ENCODE results near the gene MVB12A.

MVB12A gene

GRCh38 chr19:17419621-17420474, at the start of gene MVB12A:
TSS of gene MVB12A (plus strand) at chr19:17420047. CDS start at chr19:17420136, 89 bp downstream.
- peak; percentile 98 for DNase-seq (ENCODE audit: low spot score)

GRCh38 chr19:17376935-17377600, 42.8 kb upstream of the MVB12A start, which contains the start of gene PLVAP:
TSS of gene PLVAP (minus strand) at chr19:17377342. CDS start at chr19:17377288, 54 bp downstream.
- DNase-seq (ENCODE audit: low spot score): no peak

- DNase-seq (ENCODE audit: low spot score): no peak
Observed at GRCh38 chr19:17378271-17378670, 41.6 kb upstream of the MVB12A start.

GRCh38 chr19:17379221-17379631, 40.6 kb upstream of the MVB12A start:
- no peak for DNase-seq (ENCODE audit: low spot score)

DNA sequence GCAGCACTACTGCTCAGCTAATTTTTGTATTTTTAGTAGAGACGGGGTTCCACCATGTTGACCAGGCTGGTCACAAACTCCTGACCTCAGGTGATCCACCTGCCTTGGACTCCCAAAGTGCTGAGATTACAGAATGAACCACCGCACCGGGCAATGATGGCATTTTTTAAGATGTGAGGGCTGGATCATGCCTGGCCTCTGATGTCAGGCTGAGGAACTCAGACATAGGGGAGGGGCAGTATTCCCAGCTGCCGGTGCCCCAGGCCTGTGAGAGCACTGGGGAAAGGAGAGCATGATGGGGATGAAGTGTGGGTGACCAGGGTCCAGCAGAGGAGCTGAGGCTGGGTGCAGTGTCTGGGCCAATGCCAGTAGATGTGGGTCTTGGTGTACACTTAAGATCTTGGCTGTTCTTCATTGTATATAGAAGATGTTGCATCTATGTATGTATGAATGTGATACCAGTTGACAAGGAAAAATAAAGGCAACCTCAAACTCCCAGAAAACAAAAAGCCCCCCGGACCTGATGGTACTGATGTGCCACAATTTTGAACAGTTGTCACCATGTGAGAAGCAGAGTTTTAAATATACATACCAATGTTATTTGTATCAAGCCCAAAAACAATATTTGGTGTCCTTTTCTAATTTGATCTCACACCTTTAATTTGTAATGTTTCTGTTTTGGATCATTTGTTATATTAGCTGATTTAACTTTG, 39.3 kb upstream of the MVB12A start:
- DNase-seq (ENCODE audit: low spot score): no peak

GRCh38 chr19:17385878-17386611, 33.8 kb upstream of the MVB12A start:
- peak; percentile 59 for DNase-seq (ENCODE audit: low spot score)

DNA sequence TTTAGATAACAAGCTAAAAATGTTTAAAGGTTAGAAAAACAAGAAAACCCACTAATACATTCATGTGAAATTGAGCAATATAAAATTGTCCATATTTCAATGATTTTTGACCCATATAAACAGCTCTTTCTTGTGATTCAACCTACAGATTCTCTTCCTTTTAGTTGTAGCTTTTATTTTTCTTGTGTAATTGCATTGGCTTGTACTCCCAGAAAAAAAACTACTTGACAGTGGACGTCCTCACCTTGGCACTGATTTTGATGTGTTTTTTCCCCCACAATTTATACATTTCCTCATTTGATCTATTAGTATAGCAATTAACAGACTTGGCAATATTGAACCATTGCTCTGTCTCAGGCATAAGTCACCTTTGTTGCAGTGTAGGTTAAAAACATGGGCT, 30.6 kb upstream of the MVB12A start:
- DNase-seq (ENCODE audit: low spot score): no peak

DNA sequence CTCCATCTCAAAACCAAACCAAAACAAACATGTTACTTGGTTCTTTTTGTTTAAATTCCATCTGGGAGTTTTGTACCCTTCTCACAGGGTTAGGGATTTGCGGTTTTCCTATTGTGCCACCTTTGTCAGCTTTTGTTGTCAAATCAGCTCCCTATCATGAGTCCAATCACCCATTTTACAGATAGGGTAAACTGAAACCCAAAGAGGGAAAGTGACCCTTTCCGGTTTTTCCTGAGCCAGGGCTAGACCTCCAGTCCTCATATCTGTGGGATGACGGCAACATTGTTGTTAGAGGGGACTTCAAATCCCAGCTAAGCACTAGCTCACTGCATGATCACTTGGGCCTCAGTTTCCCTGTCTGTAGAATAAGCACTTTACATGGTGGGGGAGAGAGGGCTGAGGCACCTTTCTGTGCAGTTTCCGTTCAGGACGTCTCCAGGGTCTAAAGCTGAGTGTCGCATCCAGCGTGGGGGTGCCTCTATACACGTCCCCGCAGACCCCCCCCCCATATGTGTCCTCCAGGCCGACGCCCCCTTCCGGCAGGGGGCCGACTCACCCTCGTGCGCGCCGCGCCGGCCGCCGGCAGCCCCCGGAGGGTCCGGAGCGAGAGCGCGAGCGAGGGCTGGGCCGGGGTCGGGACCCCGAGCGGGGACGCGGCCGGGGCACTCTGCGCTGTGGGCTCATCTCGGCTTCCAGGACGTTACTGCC, 29.7 kb upstream of the MVB12A start:
- no peak for DNase-seq (ENCODE audit: low spot score)

GRCh38 chr19:17390665-17391370, 29.0 kb upstream of the MVB12A start:
- DNase-seq (ENCODE audit: low spot score): peak; percentile 87

GRCh38 chr19:17391371-17392151, 28.3 kb upstream of the MVB12A start:
- DNase-seq (ENCODE audit: low spot score): no peak

DNA sequence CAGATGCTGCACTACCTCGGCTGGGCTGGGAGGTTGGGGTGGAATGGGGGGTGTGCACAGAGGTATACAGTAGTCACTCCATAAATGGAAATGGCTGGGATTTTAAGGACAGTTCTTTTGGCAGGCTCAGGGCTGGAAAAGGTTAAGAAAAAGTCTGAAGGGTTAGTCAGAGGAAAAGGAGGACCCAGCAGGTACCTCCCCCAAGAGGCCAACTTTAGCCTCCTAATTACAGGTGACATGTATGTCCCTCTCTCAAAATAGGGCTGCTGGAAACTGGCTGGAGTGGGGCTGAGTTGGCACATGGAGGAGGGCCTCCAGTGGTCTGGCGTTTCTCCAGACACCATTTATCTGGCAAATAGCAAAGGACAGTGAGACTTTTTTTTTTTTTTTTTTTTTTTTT, 26.8 kb upstream of the MVB12A start:
- DNase-seq (ENCODE audit: low spot score): no peak

GRCh38 chr19:17393914-17394313, 25.9 kb upstream of the MVB12A start, which contains the start of gene CCDC194:
TSS of gene CCDC194 (minus strand) at chr19:17394196. CDS start at chr19:17394158, 38 bp downstream.
- no peak for DNase-seq (ENCODE audit: low spot score)

GRCh38 chr19:17394891-17395415, 24.9 kb upstream of the MVB12A start:
- DNase-seq (ENCODE audit: low spot score): peak; percentile 80

DNA sequence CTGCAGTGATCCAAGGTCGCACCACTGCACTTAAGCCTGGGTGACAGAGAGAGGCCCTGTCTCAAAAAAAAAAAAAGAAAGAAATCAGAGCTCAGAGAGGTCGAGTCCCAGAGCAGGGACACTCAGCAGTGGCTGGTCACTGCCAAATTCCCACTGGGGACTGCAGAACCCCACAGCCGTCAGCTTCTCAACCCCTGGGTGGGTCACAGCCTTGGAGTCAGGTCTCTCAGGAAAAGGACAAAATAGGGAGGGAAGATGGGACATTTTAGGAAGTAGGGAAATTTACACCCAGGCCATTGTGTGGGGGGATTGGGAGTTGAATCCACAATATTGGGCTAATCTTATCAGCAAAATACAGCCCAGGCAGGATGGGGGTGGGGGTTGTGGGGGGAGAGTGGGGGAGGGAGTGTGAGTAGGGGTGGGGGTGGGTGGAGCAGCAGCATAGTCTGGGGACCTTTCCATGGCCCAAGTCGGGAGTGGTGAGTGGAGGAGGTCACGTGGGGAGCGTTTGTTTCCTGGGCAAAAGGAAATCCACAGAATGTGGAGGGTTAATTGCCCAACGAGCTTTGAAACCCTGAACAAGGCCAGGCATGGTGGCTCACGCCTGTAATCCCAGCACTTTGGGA, 20.8 kb upstream of the MVB12A start:
- no peak for DNase-seq (ENCODE audit: low spot score)

DNA sequence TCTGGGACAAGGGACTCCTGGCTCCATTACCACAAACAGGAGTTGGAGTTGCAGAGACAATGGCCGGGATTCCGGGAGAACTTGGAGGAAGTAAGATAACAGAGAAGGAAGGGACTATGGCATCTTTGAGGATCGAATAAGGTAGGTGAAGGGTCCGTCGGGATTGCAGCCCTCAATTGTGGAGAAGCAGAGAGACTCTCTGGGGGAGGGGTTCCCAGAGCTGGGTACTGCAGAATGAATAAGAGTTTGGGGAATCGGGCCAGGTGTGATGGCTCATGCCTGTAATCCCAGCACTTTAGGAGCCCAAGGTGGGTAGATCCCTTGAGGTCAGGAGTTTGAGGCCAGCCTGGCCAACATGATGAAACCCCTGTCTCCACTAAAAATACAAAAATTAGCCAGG, 18.2 kb upstream of the MVB12A start:
- no peak for DNase-seq (ENCODE audit: low spot score)

DNA sequence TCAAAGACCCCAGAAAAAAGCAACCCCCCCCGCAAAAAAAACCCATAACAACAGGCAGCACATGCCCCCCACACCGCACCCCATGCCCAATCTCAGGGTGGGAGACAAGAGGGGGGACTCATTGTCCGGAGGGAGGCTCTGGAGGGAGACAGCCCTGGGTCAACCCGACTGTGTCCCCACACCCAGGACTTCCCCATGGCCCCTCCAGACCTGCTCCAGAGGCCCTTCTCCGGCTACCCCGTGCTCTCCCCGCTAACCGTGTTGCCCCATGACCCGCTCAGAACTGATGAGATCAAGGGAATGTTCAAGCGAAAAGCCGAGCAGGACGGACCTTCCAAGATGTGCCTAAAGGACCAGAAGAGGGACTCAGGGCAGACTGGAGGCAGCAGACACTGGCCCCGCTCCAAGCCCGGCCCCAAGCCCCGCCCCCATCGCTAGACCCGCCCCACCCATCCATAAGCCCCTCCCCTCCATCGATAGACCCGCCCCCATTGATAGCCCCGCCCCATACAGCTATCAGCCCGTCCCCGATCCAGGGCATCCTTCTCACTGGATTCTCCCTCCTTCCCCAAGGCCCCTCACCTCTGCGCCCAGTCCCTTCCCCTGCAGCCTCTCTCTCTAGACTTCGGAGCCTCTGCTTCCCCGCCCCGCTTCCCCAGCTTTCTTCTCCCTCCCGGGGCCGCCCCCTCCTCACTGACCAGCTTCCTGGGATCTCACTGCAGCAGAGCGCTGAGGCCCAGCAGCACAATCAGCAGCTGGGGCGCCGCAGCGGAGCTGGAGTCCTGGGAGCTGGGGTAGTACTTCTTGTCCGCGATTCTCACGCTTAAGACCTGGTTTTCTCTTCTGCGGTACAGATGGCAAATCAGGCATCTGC, 16.6 kb upstream of the MVB12A start:
- no peak for DNase-seq (ENCODE audit: low spot score)

DNA sequence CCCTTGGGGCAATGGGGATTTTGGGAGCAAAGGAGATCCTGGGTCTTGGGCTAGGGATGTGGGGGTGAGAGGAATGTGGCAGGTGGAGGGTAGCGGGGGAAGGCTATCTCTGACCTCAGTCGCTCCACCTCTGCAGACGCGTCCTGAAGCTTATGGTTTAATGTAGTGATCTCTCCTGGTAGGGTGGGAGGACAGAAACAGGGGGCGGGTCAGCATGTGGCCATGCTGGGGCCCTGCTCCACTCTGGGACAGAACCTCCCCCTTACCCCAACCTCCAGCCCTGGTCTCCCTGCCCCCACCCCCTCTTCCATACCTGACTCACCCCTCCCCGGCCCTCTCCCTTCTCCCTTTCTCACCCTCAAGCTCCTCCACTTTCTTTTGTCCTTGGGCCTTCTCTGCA, 15.8 kb upstream of the MVB12A start:
- no peak for DNase-seq (ENCODE audit: low spot score)
